ENCODE data around the gene MAPK11. TPM values are rescaled to one million over a fixed set of nuclear protein-coding genes. Genes with fewer than 3 reads are reported as not detected.

The MAPK11 gene
- total RNA-seq, 2 donors from 2014 or later, result 11.5 to 11.6 TPM

GRCh38 chr22:50298266-50298637 is 28.1 kb upstream of the MAPK11 start:
- DNase-seq (ENCODE audit: low spot score), result no peak
- intact Hi-C loops (cut with DNase I), result no loop called here

DNA sequence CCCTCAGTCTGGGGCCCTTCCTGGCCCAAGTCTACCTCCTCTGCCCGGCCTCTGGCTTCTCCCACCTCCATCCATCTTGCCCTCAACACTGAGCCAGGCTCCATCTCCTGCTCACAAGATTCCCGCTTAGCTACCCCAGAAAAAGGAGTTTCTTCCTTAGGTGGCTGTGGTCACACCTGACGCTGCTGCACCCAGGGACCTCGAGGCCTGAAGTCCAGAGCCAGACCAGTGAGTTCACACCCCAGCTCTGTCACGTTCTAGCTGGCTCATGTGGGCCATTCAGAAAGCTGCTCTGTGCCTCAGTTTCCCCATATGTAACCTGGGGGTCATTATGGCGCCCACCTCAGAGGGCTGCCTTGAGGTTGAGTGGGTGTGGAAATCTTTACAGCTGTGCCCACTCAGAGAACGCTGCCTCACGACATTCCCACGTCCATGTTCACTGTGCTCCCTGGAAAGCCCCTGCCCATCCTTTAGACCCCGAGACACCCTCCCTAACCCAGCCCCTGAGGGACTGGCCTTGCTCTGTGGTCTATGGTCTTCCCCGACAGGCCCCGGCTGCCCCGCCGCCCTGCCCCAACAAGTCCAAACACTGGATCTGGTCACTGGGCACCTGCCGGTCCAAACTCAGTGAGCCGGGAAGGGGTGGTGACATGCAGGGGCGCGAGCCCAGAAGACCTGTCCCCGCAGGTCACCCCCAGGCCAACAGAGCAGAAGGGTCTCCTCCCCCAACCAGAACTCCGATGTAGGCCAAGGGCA is 27.5 kb upstream of the MAPK11 start:
- DNase-seq (ENCODE audit: low spot score), result no peak

GRCh38 chr22:50296658-50297490 is 26.7 kb upstream of the MAPK11 start:
- DNase-seq (ENCODE audit: low spot score), result no peak
- intact Hi-C loops (cut with DNase I), result loop anchor here in 1 of 2 donors (1.0 kb wide), 1 partner anchor 40 kb away; no protein-coding TSS in a partner anchor

More for the DNA sequence above, 27.5 kb upstream of the MAPK11 start:
- intact Hi-C loops (cut with DNase I), result loop anchor here in 1 of 2 donors (1.0 kb wide), 1 partner anchor 40 kb away; no protein-coding TSS in a partner anchor

- intact Hi-C loops (cut with DNase I), result no loop called here
- DNase-seq (ENCODE audit: low spot score), result no peak
Observed at GRCh38 chr22:50294319-50294656, 24.1 kb upstream of the MAPK11 start.

DNA sequence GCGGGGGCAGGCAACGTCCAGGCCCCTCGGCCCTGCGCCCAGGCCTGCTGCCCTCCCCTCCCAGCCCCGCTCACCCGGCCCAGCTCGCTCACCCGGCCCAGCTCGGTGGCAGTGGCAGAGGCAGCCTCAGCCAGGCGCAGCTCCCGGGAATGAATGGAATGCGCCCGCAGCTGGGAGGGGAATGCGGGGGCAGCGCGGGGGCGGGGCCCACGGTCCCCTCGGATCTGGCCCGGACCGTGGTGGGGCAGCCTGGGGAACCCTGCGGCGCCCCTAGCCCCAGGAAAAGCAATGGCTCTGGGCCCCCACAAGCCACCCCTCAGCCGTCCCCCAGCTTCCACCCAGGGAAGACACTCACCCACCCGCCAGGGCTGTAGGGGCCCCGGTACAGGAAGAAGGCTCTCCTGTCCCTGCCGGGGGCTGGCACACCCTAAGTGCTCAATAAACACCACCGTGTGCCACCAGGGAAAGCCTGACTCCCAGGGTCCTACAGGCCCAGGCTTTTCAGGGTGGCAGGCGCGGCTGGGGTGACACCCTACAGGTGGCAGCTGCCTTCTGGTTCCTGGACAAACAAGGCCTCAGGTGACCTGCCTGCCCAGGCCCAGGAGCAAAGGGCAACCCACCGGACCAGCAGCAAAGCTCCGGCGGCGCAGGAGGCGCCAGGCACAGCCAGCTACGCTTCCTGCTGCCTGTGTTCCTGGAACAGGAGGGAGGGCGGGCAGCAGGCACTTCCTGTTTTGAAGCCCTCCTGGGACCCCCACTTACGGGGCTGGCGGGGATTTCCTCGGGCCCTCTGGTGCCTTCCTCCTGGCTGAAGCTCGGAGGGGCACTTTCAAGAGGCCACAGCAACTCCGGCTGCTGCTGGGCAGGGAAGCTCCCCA is 23.5 kb upstream of the MAPK11 start:
- no peak for DNase-seq (ENCODE audit: low spot score)
- intact Hi-C loops (cut with DNase I), result no loop called here

GRCh38 chr22:50292643-50293440 is 22.7 kb upstream of the MAPK11 start:
- DNase-seq (ENCODE audit: low spot score), result no peak
- intact Hi-C loops (cut with DNase I), result no loop called here

- intact Hi-C loops (cut with DNase I), result no loop called here
- DNase-seq (ENCODE audit: low spot score), result no peak
Observed at GRCh38 chr22:50289942-50290630, 19.9 kb upstream of the MAPK11 start.

GRCh38 chr22:50289151-50289941 is 19.2 kb upstream of the MAPK11 start:
- intact Hi-C loops (cut with DNase I), result no loop called here

DNA sequence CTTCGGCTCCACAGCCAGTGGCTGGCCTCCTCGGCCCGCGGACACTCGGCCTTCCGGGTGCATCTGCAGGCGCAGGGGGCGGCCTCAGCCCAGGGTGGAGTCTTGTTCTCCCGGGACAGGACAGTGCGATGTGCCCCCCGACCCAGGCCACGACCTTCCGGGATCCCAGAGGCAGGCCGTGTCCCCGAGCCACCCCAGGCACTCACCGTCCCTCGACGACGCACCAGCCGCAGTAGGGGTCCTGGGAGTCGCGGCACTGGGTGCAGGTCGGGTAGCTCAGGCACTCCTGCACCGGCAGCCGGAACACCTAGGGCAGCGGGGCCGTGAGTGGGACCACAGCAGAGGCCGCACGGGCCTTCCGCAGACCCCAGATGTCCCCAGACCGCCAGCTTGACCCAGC is 17.6 kb upstream of the MAPK11 start:
- intact Hi-C loops (cut with DNase I), result no loop called here
- DNase-seq (ENCODE audit: low spot score), result no peak

More at GRCh38 chr22:50289151-50289941, 19.2 kb upstream of the MAPK11 start:
- DNase-seq (ENCODE audit: low spot score), result no peak

- intact Hi-C loops (cut with DNase I), result no loop called here
- no peak for DNase-seq (ENCODE audit: low spot score)
Observed at GRCh38 chr22:50286701-50287318, 16.6 kb upstream of the MAPK11 start.

DNA sequence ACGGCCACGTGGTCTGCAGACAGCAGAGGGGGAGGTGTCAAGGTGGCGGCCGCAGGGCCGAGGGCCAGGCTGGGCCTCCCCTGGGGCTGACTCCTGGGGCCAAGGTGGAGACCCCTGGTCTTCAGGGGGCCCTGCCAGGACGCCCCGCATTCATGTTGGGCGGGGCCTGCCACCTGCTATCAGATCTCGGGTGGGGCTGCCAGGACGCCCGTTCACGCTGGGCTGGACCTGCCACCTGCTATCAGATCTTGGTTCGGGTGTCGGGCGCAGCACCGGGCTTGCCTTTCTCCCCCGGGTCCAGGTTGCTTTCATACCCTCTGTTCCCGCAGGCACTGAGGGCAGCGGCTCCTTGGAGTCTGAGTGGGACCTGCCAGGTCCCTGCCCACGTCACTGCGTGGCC is 16.1 kb upstream of the MAPK11 start:
- no peak for DNase-seq (ENCODE audit: low spot score)
- intact Hi-C loops (cut with DNase I), result no loop called here

GRCh38 chr22:50285568-50286229 is 15.5 kb upstream of the MAPK11 start:
- intact Hi-C loops (cut with DNase I), result no loop called here
- no peak for DNase-seq (ENCODE audit: low spot score)

DNA sequence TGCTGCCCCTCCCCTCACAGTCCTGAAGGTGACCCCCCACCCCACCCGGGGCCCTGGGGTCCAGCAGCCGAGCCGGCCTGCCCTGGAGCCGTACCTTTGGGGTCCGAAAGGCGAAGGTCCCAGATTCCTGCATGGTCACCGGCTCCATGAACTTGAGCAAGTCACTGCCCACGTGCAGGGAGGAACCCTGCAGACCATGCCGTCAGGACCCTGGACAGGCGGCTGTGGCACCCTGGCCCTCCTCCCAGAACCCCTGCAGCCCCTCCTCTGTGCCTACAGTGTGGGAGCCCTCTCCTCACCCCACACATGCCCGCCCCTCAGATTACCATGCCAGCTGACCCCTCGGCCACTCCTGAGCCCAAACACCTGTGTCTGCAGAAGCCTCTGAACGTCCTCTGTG is 14.3 kb upstream of the MAPK11 start:
- intact Hi-C loops (cut with DNase I), result no loop called here
- no peak for DNase-seq (ENCODE audit: low spot score)

DNA sequence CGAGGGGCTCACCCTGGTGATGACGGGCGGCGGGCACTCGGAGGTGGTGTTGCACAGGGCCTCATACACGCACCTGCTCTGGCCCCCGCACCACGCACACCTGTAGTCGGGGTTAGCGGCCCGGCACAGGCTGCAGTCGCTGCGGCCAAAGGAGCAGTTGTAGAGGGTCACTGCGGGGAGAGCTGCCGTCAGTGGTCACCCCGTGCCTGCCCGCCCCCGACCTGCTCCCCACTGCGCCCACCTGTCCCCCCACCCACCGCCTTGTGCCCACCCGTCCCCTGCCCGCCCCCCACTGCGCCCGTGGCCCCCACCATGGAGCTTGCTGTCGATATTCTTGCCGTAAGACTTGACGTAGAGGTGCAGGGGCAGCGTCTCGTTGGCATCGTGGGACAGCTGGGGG is 13.6 kb upstream of the MAPK11 start:
- intact Hi-C loops (cut with DNase I), result no loop called here
- no peak for DNase-seq (ENCODE audit: low spot score)

DNA sequence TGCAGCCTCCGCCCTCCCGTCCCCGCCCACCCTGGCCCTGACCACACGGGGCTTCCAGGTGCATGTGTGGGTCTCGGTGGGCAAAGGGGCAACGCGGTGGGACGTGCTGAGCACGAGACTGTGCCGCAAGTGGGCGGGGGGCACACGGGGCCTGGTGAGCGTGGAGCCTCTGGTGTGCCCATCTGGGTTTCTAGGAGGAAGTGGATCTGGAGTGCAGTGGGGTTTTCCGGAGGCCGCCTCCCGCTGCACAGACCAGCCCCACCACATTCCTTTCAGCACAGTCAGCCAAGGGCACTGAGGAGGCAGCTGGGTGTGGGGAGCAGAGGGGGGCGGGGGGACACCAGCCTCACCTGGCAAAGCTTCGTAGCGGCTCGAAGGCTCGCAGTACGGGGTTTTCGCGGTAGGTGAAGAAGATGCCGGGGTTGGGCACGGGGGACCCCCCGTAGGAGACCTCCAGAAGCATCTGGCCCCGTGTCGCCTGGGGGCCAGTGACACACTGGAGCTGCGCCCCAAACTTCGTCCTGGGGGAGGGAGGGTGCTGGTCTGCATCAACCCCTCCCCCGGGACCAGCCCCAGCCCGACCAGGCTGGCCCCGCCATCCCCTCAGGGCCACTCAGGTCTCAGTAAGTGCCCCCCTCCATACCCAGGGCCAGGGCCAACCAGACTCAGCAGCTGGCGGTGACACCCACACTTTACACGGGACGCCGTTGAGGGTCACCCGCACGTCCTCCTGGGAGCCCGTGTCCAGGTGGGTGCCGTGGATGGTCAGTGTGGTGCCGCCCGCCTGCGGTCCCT is 12.4 kb upstream of the MAPK11 start:
- DNase-seq (ENCODE audit: low spot score), result no peak
- intact Hi-C loops (cut with DNase I), result no loop called here

GRCh38 chr22:50281957-50282356 is 11.8 kb upstream of the MAPK11 start:
- DNase-seq (ENCODE audit: low spot score), result no peak
- intact Hi-C loops (cut with DNase I), result no loop called here
